Skin epidermis (tissue), 12 donors: ENCODE measurements around the gene PPA2.
"Not testable (repeated sequence)": the region's sequence is repeated elsewhere in the genome, so short reads cannot be mapped to it uniquely, and the experiment has no call there.

Source experiments
- H3K27ac ChIP-seq, 21 experiments: fragments of 200-600 bp; sonication (generic) in 11 of 21; one replicate each; pipeline ENCODE4 v1.5.0; 2020; ENCODE audit warnings: mild to moderate bottlenecking in 3 of 21, inconsistent platforms in 2 of 21, moderate library complexity in 2 of 21
- H3K4me3 ChIP-seq, 7 experiments: fragments of 200-600 bp; sonication (generic) in 2 of 7; one replicate each; pipeline ENCODE4 v1.5.0; 2020; ENCODE audit warnings: inconsistent platforms in 2 of 7, mild to moderate bottlenecking in 2 of 7, moderate library complexity in 1 of 7

Gene PPA2

DNA sequence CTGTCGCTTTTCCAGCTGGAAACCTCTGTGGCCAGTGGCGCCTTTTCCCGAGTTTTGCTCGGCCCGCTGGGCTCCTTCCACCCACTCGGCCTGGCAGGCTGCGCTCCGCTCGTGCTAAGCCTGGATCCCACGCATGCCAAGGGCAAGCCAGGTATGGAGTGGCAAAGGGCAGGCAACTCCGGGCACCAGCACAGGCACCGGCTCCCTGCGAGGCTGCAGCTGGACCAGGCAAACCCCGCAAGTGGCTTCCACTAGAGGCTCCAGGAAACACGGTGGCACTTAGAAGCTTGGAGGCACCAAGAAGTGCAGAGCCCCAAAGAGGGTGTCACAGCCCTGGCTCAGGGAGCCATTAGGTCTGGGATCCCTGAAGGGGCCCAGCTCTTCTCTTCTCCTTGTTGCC lies 59.5 kb downstream of the PPA2 start:
- H3K4me3 ChIP-seq, result no peak overlapping the region
- H3K27ac ChIP-seq, result peak overlapping the region in 1 of 21 experiments; percentile 8

DNA sequence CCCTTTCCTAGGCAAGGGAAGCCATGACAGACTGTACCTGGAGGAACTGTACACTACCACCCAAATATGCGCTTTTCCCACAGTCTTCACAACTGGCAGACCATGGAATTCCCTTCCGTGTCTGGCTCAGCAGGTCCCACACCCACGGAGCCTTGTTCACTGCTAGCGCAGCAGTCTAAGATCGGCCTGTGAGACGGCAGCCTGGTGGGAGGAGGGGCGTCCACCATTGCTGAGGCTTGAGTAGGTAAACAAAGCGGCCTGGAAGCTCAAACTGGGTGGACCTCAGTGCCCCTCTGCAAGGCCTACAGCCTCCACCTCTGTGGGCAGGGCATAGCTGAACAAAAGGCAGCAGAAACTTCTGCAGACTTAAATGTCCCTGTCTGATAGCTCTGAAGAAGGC lies 64.7 kb downstream of the PPA2 start:
- H3K27ac ChIP-seq, H3K4me3 ChIP-seq: not testable (repeated sequence)

DNA sequence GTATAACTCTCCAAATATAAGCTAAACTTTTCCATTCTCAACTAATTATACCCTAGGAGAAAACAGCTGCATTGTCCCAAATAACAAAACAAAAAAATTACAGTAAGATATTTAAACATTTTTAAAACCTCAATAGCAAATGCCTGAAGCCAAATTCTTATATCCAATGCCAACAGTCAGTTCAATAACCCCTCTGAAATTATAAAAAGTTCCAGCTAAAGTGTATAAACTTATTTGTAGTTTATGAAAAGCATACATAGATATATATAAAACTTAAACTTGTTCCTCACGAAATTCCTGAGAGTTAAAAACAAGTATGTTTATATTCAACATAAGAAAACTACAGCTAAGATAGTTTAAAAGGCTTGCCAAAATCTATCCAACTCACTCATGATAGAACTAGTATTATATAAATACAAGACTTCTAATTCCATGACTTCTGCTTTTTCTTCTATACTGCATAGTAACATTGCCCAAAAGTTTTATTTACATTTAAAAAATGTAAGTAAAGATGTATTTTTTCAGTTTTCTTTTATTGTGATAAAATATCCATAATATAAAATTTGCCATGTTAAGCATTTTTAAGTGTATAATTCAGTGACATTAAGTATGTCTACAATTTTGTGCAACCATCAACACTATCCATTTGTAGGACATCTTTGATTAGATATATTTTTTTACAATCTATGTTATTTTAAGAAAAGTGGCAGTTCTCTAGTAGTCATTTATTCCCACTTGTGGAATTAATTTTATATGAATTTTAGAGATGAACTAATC lies 72.8 kb downstream of the PPA2 start:
- H3K4me3 ChIP-seq, result no peak overlapping the region
- H3K27ac ChIP-seq, result no peak overlapping the region

DNA sequence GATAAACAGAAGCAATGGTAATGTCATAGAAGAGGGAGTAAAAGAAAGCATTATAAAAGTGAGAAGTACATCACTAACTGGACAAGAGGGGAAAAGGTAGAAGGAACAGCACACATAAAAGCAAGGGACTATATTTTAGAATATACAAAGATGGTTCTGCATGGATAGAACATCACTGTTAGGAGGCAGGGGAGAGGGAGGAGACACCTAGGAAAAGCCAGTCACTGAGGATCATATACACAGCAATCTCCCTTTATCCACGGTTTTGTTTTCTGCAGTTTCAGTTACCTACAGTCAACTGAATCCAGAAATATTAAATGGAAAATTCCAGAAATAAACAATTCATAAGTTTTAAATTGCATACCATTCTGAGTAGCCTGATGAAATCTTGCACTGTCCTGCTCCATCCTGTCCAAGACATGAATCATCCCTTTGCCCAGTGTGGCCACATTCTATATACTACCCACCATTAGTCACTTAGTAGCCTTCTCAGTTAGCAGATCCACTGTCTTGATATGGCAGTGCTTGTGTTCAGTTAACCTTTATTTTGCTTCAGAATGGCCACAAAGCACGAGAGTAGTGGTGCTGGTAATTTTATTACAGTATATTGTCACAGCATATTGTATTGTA lies 74.2 kb downstream of the PPA2 start:
- Histone ChIP-seq H3K4me3 (no peak overlapping the region), H3K27ac (no peak overlapping the region)

DNA sequence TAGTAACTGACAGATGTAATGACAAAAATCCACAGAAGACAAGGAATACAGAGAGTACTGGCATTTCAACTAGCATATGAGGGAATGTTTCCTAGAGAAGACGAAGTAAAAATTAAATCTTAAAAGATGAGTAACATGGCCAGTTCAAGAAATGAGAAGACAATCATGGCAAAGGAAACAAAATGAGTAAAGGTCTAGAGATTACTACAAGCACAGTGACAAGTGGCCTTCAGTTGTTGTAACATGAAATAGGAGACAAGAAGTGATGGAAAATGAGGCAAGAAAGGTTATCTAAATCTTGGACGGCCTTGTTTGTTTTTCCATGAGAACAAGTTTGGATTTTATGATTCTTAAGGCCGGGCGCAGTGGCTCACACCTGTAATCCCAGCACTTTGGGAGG lies 81.0 kb downstream of the PPA2 start:
- H3K4me3 ChIP-seq, result no peak overlapping the region
- H3K27ac ChIP-seq, result no peak overlapping the region

DNA sequence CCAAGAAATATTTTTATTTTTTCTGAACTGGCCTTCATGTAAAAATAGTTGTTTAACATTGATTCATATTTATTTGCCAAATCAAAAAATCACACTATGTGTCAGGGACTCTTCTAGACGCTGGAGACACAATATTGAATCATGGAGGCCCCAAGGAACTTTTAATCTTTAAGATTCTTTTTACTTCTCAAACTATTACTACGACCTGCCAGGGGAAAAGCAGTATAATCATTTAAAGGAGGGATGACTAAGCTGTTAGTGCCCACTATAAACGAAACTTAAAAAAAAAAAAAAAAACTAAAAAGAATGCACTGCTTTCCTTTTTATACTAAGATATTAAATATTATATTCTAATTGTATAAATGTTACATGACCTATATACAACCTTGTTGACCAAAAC lies 84.7 kb downstream of the PPA2 start:
- no peak overlapping the region for H3K4me3 ChIP-seq
- H3K27ac ChIP-seq, result no peak overlapping the region

DNA sequence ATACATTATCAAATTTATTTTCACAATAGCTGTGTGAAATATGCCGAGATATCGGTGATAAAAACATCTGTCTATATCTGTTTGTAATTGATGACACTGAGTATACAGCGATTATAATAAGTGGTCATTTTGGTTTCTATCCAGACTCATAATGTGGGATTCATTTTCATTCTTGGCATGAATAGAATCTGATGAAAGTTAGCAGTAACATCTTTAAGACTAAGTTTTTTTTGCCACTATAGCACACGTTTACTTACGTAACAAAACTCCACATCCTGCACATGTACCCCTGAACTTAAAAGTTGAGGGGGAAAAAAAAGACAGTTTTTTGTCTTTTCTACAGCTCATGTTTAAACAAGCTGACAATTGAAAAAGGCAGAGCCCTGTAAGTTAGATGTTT lies 86.4 kb downstream of the PPA2 start:
- H3K4me3 ChIP-seq, result no peak overlapping the region
- no peak overlapping the region for H3K27ac ChIP-seq

DNA sequence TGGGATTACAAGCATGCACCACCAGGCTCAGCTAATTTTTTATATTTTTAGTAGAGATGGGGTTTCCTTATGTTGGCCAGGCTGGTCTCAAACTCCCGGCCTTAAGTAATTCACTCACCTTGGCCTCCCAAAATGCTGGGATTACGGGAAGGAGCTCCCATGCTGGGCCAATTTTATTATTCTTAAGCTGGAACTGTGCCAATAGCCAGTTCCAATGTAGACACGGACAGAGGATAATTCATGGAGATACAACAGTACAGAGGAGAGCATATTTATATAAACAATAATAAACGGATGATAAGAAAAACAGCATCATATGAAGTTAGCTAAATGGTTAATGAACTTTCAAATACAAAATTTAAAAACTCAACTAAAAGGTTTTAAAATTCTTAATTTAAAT lies 87.8 kb downstream of the PPA2 start:
- Histone ChIP-seq H3K27ac (no peak overlapping the region), H3K4me3 (no peak overlapping the region)

DNA sequence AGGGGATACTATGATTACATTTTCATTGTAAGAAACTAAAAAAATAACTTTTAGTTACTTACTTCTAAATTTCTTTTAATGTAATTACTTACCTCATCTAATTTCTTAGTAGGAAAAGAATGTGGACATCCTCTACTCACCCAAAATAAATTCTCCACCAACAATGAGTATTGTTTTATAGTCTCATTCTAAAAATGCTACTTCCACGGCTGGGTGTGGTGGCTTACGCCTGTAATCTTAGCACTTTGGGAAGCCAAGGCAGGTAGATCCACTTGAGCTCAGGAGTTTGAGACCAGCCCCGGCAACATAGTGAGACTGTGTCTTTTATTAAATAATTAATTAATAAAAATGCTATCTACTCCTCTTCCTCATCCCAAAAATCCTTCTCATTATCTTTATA lies 99.8 kb downstream of the PPA2 start:
- Histone ChIP-seq H3K27ac (no peak overlapping the region), H3K4me3 (no peak overlapping the region)

DNA sequence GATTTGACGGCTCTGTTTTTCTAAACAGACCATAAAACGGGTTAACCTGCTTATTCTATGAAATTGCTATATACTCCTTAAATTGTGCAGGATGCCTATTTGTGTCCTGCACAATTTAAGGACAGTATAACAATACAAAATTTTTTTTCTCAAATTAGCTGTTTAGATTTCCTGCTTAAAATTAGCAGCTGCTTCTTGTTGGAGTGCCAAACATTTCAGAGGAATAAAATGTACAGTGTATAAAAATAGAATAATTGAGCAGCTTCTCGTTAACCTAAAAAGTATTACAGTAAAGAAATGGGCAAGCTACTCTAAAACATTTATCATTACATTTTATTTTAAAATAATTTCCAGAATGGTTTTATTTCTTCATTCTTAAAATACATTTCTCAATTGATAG lies 100.5 kb downstream of the PPA2 start:
- no peak overlapping the region for H3K4me3 ChIP-seq
- H3K27ac ChIP-seq, result no peak overlapping the region

DNA sequence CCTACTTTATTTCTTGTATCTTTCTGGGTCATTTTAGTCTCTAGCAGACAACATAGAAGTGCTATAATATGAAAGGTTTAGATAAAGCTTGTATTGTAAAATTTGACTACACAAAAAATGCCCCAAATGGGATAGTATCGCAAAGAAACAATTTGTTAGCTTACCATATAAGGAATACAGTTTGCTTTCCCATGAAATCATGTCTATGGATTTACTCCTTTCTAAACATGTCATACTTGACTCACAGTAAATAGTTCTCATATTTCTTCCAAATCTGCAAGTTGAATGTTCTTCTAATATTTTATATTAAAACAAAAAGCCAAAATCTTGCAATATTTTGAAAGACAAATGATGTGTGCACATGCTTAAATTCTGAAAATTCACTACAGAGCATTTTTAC lies 103.9 kb downstream of the PPA2 start:
- Histone ChIP-seq H3K4me3 (no peak overlapping the region), H3K27ac (no peak overlapping the region)

DNA sequence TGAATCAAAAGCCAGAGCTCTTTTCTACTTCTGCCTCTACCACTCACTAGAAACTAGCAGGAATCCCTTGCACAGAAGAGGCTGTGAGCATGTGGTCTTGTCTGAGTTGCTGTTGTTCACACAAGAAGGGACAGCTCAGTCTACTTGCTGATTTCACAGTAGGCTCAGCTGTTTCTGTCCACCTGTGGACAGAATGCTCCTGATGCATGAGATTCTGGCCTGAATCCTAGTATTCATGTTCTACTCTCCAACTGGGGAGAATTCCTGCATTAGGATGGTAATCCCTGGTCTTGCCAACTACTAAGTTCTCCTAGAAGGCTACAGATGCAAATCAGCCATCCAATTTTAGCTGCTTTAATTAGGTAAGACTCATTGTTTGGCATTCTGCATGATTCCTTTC lies 112.8 kb downstream of the PPA2 start:
- H3K4me3 ChIP-seq, result no peak overlapping the region
- no peak overlapping the region for H3K27ac ChIP-seq

DNA sequence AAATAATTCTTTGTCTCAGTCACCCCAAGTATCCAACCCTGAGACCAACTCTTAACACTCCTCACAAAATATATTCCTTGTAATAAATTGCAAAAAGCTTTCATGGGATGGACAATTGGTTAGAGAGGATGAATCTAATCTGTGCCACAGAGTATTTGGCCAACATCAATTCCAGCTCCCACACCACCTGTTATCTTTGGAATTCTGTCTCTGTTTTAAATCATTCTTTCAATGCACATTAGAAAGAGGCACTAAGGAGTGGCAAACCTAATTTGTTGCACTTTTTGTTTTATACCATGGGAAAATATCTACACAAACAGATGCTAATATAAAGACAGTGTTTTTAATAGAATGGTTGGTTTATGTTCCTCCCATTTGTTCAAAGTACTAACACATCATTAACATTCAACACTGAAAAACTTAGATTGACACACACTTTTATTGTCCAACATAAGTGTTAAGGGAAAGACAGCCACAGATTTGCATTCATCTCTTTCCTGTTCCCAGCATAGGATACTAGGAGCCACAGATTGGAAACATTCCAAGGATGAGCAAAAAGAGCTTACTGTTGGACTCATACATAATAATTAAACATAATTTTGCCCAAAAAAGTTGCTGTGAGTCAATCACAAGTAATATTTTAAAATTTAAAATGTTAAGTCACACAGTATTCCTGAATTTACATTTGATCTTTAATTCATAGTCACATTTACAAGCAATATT lies 116.4 kb downstream of the PPA2 start:
- H3K27ac ChIP-seq, result no peak overlapping the region
- no peak overlapping the region for H3K4me3 ChIP-seq

DNA sequence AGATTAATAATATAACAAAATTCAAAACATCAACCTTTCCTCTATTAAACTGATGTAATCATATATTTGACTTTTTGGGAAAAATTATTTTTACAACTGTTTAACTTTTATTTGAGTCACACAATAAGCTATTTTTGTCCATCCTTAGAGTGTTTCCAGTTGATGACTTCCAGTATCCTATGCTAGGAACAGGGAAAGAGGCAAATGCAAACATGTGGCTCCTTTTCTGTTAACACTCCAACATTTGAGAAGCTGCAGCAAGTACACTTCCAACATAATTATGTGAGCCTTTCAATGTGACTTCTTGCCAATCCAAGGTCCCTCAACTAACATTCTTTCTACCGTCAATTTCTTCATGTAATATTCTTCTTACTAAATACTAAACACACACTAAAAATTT lies 117.7 kb downstream of the PPA2 start:
- Histone ChIP-seq H3K4me3 (no peak overlapping the region), H3K27ac (no peak overlapping the region)

DNA sequence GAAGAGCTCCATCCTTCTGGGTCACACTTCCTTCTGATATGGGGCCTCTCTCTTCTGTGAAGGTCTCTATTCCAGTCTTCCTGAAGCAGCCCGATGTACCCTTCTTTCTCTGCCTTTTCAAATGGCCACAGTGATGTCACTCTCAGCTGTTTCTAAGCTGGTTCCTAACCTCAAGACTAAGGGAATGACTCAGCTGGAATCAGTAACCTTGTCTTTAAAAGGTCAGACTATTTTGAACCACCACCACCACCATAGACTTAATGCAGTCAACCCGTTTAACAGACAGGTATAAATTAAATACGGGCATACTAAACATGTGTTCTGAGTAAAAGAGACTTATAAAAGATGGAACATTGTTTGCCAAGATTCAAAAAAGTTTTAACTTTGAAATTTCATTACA lies 121.0 kb downstream of the PPA2 start:
- Histone ChIP-seq H3K4me3 (no peak overlapping the region), H3K27ac (no peak overlapping the region)

DNA sequence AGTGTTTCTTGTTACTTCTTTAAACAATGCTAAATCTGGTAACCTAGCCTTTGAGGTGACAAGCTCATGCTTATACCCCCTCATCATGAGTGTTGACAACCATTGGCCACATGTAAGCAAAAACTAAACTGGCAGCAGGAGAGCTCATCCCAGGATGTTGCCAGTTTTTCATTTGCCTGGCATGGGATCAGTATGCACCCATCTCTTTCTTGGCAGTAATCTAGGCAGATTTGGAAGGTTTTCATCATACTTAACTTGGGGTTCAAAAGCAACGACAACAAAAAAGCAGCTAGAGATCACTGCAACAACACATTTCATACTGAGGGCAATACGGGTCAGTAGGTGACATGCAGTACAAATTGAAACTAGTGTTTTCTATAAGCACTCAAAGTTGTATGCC lies 122.0 kb downstream of the PPA2 start:
- H3K27ac ChIP-seq, result no peak overlapping the region
- H3K4me3 ChIP-seq, result no peak overlapping the region

DNA sequence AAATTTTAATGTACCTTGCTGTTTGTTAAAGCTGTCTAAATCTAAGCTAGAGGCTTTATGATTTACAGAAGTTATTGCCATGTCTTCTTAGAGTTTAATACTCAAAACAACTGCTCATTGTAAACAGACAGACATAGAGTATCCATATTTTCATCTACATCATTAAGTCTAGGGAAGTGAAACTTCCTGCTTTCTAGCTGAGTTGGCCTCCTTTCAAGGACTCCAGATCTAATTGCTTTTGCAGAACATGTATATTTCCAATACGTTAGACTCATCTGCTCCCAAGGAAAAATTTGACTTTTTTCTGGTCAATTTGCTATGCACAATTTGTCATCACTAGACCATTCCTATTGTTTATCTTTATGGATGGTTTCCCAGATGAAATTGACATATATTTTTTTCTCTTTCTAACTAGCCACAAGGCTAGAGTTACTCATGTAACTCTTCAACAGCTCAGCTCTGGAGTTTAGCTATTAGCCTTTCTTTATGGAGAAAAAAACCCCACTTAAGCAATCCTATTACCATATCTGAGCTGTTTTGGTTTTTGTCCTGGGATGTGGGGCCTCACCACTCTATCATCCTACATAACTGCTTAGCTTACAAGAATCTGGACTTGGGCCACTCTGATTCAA lies 122.9 kb downstream of the PPA2 start:
- H3K27ac ChIP-seq, result no peak overlapping the region
- no peak overlapping the region for H3K4me3 ChIP-seq

DNA sequence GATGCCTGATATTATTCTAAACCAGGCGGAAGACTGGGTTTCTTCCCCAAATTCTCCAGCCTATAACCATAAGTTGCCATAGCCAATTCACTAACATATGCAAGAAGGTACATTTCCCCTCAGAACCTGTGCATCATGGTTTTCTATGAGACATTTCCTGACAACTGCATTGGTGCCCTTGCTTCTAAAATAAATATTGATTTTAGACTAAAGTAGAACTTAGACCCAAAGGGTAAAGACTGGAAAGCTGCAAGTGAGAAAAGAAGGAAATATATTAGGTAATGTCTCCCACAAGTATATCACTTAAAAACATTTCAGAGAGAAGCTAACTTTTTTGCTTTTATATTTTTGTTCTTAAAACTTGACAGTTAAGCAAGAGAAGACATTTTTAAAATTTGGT lies 125.1 kb downstream of the PPA2 start:
- H3K27ac ChIP-seq, result no peak overlapping the region
- no peak overlapping the region for H3K4me3 ChIP-seq

DNA sequence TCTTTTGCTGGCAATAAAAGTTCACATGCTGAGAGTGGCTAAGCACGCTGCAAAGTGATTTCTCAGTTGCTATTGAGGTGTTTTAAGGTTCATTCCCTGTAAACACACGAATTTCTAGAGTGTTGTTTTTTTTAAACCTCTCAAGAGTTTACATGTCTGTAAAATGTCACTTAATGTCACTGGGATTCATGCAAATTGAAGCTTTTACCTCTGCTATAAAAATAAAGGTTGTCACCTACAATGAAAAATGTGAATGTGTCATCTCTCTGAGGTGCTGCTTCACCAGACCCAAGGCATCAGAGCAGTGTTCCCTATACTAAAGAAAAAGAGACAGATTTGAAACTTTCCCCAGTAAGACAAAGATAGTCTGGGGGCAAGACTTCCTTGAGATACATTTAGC lies 127.0 kb downstream of the PPA2 start:
- H3K4me3 ChIP-seq, result no peak overlapping the region

DNA sequence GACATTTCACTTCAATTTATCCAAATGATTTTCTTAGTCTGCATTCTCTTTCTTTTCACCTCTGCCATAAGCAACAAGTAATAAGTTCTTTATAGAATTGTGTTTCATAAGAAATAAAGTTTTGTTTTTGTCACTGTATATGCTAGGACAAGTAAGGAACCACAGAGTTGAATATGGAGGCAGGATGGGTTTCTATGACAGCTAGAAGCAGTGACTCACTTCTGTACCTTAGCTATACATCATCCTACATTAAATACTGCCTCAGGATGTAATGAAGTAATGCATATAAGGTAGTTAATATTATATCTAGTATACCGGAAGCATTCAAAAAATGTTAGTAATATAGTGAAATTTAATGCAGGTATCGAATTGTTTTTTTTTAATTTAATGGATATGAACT lies 128.0 kb downstream of the PPA2 start:
- Histone ChIP-seq H3K27ac (no peak overlapping the region), H3K4me3 (no peak overlapping the region)

More for the DNA sequence above, 127.0 kb downstream of the PPA2 start:
- H3K27ac ChIP-seq, result no peak overlapping the region

DNA sequence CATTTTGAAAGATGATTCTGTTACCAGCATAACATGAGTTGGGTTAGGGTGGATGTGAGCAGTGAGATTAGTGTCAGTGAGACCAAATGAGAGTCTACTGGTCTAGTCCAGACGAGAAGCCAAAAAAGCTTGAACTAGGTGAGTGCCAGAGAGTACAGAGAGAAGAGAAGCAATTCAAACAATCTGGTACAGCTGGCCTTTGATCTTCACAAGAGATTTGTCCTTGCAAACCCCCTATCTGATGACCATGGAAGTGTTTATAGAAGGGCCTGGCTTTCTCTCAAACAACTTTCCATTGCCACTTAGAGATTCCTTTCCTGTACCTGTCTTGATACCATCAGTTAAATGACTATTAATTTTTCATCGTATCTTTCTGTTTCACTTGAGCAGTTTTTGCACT lies 128.5 kb downstream of the PPA2 start:
- Histone ChIP-seq H3K27ac (no peak overlapping the region), H3K4me3 (no peak overlapping the region)
